K562 (cell line): ENCODE measurements around the gene NISCH. TPM values are rescaled to one million over a fixed set of nuclear protein-coding genes. Genes with fewer than 3 reads are reported as not detected.

Source experiments
- ARID1B ChIP-seq: fragments of 450-650 bp; IDR thresholded peaks from 2 replicates; pipeline ENCODE4 v1.6.1; 2016; ENCODE audit warnings: antibody characterized with exemption, mild to moderate bottlenecking, inconsistent platforms
- CCAR2 ChIP-seq: fragments of 200-400 bp; formaldehyde crosslinking; IDR thresholded peaks from 2 replicates; pipeline ENCODE4 v1.6.1; 2017; ENCODE audit warnings: mild to moderate bottlenecking, low read depth, low read length
- CGGBP1 ChIP-seq: fragments of 250-450 bp; sonication (Bioruptor Pico); IDR thresholded peaks from 2 replicates; pipeline ENCODE4 v1.9.0; 2021; ENCODE audit warnings: mild to moderate bottlenecking
- DPF2 ChIP-seq: fragments of 450-650 bp; IDR thresholded peaks from 2 replicates; pipeline ENCODE4 v1.6.1; 2016
- ETV5 ChIP-seq: sonication (generic); formaldehyde crosslinking; IDR thresholded peaks from 2 replicates; pipeline ENCODE4 v1.4.0; 2020; ENCODE audit warnings: low read depth, mild to moderate bottlenecking, missing genetic modification reagents
- MAZ ChIP-seq, 2 experiments: fragments of 450-650 bp in 1 of 2; sonication (generic) in 1 of 2; formaldehyde crosslinking; IDR thresholded peaks in 1 of 2; conservative IDR thresholded peaks in 1 of 2; 2 replicates each; pipeline versions ENCODE4 v1.4.0 to v1.5.0; 2020; ENCODE audit warnings: mild to moderate bottlenecking in 1 of 2, missing genetic modification reagents in 1 of 2
- NCOR1 ChIP-seq: fragments of 450-650 bp; IDR thresholded peaks from 2 replicates; pipeline ENCODE4 v1.6.1; 2016; ENCODE audit warnings: mild to moderate bottlenecking, moderate library complexity
- NR2C1 ChIP-seq, 2 experiments: fragments of 450-650 bp; IDR thresholded peaks; 2 replicates each; pipeline ENCODE4 v1.6.1; 2017; ENCODE audit warnings: mild to moderate bottlenecking in 2 of 2, antibody characterized with exemption in 1 of 2, inconsistent platforms in 1 of 2, missing compliant biosample characterization in 1 of 2, missing genetic modification characterization in 1 of 2
- POLR2A ChIP-seq: fragments of 450-650 bp; conservative IDR thresholded peaks from 2 replicates; pipeline ENCODE4 v1.6.1; 2016
- POLR2AphosphoS5 ChIP-seq: IDR thresholded peaks from 2 replicates; pipeline ENCODE4 v1.6.1; 2011; ENCODE audit warnings: mild to moderate bottlenecking, low read depth, low read length, moderate library complexity; ENCODE audit not compliant: control insufficient read depth, insufficient read depth
- RCOR1 ChIP-seq, 2 experiments: IDR thresholded peaks; 2 replicates each; pipeline ENCODE4 v1.6.1; 2012; ENCODE audit warnings: low read depth in 2 of 2, low read length in 2 of 2, borderline replicate concordance in 1 of 2, improper control_type of control experiment in 1 of 2
- SMAD4 ChIP-seq: fragments of 250-450 bp; sonication (Bioruptor Pico); conservative IDR thresholded peaks from 2 replicates; pipeline ENCODE4 v1.8.0; 2021; ENCODE audit warnings: inconsistent platforms, mild to moderate bottlenecking, moderate library complexity
- SOX6 ChIP-seq: fragments of 450-650 bp; IDR thresholded peaks from 2 replicates; pipeline ENCODE4 v1.6.1; 2014; ENCODE audit warnings: mild to moderate bottlenecking
- SP1 ChIP-seq: sonication (generic); formaldehyde crosslinking; IDR thresholded peaks from 2 replicates; pipeline ENCODE4 v1.8.1; 2022; ENCODE audit warnings: mild to moderate bottlenecking, missing genetic modification reagents
- SUPT5H ChIP-seq: fragments of 450-650 bp; IDR thresholded peaks from 2 replicates; pipeline ENCODE4 v1.6.1; 2016
- ZBTB7A ChIP-seq: IDR thresholded peaks from 2 replicates; pipeline ENCODE4 v1.6.1; 2011; ENCODE audit warnings: low read depth, mild to moderate bottlenecking, low read length, moderate library complexity, borderline replicate concordance; ENCODE audit not compliant: control insufficient read depth
- polyA plus RNA-seq, 8 experiments: library from polyadenylated mRNA; depleted of rRNA in 4 of 8; stranded (reverse) in 5 of 8; unstranded in 3 of 8; fragments of >200 nt; fragmentation: Nextera tagmentation in 2 of 8; fragmentation: Illumina TruSeq in 1 of 8; extraction: Ambion mirVana in 2 of 8; extraction: Trizol in 1 of 8; gene quantifications; 2 replicates each; pipeline versions ENCODE4 v1.2.1 to v1.2.3, GENCODE V29; 2011 to 2014; ENCODE audit warnings: inconsistent platforms in 1 of 8, missing spikeins in 1 of 8
- total RNA-seq, 7 experiments: library from RNA; depleted of rRNA in 6 of 7; stranded (reverse); fragments of >200 nt in 6 of 7; fragmentation: Illumina TruSeq in 2 of 7; extraction: Trizol in 2 of 7; gene quantifications; 2 replicates each; pipeline versions ENCODE4 v1.2.1 to v1.2.3, GENCODE V29; 2011 to 2021; ENCODE audit warnings: low replicate concordance in 1 of 7
- TF ChIP-seq, protein P1 (sequence below): fragments of 450-650 bp; IDR thresholded peaks from 2 replicates; pipeline ENCODE4 v1.6.1; 2014; ENCODE audit warnings: low read depth, mild to moderate bottlenecking, moderate library complexity, borderline replicate concordance
- TF ChIP-seq, protein P2 (sequence below): fragments of 200-800 bp; sonication (Bioruptor generic); IDR thresholded peaks from 2 replicates; pipeline ENCODE4 v1.6.1; 2017; ENCODE audit warnings: missing genetic modification characterization, missing compliant biosample characterization

Gene NISCH
- total and polyA plus RNA-seq, 9 of the 15 experiments (the other 6 are each of a cell fraction or from before 2014, with no cell fraction given) = 0.44 to 43.5 (median 23.4) TPM

DNA sequence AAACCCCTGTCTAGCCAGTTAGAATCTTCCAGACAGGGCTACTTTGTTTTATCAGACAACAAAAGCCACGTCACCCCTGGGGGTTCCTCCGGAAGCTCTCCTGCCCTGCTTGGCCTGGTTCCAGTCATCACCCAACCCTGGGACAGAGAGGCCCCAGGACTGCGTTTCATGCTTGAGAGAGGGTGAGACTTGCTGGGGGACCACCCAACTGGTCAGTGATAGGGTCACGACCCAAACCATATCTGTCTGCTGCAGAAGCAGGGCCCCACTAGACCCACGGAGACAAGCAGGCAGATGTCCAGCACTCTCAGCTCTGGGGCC lies 77.1 kb downstream of the NISCH start (continued):
- TF ChIP-seq, protein P1, sequence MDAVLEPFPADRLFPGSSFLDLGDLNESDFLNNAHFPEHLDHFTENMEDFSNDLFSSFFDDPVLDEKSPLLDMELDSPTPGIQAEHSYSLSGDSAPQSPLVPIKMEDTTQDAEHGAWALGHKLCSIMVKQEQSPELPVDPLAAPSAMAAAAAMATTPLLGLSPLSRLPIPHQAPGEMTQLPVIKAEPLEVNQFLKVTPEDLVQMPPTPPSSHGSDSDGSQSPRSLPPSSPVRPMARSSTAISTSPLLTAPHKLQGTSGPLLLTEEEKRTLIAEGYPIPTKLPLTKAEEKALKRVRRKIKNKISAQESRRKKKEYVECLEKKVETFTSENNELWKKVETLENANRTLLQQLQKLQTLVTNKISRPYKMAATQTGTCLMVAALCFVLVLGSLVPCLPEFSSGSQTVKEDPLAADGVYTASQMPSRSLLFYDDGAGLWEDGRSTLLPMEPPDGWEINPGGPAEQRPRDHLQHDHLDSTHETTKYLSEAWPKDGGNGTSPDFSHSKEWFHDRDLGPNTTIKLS = peak; percentile 83; the same call in 1 of the 2 replicates
- TF ChIP-seq SOX6 (peak; percentile 39; the same call in 1 of the 2 replicates), POLR2A (peak; percentile 66), NR2C1 (IDR thresholded peaks at IDR 0.05) (0 out of 2 replicates have a peak, but pooled peaks have one; percentile 21), NR2C1 (tag; IDR thresholded peaks at IDR 0.05) (0 out of 2 replicates have a peak, but pooled peaks have one; percentile 17), ETV5 (peak; percentile 33; the same call in 1 of the 2 replicates), DPF2 (peak; percentile 67), RCOR1 (IDR thresholded peaks at IDR 0.05; ENCODE audit: borderline replicate concordance in 1 of 2, low read depth in 2 of 2, low read length in 2 of 2) (peak in 1 of 2 experiments; percentile 38; a peak in 1 of 4 replicates), NCOR1 (peak; percentile 70; the same call in 1 of the 2 replicates), ZBTB7A (peak; percentile 24; the same call in 1 of the 2 replicates), MAZ (CRISPR knock-in tag; conservative IDR thresholded peaks at IDR 0.05 in 1 of 2, IDR thresholded peaks at IDR 0.05 in 1 of 2) (peak in 1 of 2 experiments; percentile 47; a peak in 1 of 4 replicates), SMAD4 (CRISPR knock-in tag) (peak; percentile 83), POLR2AphosphoS5 (peak; percentile 48; the same call in 1 of the 2 replicates), SUPT5H (no peak; the same call in 1 of the 2 replicates), CGGBP1 (CRISPR knock-in tag) (no peak), SP1 (CRISPR knock-in tag) (peak; percentile 4; the same call in 1 of the 2 replicates), ARID1B (peak; percentile 75), CCAR2 (no peak)
- TF ChIP-seq, protein P2, sequence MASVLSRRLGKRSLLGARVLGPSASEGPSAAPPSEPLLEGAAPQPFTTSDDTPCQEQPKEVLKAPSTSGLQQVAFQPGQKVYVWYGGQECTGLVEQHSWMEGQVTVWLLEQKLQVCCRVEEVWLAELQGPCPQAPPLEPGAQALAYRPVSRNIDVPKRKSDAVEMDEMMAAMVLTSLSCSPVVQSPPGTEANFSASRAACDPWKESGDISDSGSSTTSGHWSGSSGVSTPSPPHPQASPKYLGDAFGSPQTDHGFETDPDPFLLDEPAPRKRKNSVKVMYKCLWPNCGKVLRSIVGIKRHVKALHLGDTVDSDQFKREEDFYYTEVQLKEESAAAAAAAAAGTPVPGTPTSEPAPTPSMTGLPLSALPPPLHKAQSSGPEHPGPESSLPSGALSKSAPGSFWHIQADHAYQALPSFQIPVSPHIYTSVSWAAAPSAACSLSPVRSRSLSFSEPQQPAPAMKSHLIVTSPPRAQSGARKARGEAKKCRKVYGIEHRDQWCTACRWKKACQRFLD (CRISPR knock-in tag) = no peak
